ENCODE measurements around the gene RASSF9. TPM values are rescaled to one million over a fixed set of nuclear protein-coding genes. Genes with fewer than 3 reads are reported as not detected.

RASSF9 gene
- total and polyA plus RNA-seq, 2 experiments from 2014 or later, result 0.31 to 0.35 TPM

DNA sequence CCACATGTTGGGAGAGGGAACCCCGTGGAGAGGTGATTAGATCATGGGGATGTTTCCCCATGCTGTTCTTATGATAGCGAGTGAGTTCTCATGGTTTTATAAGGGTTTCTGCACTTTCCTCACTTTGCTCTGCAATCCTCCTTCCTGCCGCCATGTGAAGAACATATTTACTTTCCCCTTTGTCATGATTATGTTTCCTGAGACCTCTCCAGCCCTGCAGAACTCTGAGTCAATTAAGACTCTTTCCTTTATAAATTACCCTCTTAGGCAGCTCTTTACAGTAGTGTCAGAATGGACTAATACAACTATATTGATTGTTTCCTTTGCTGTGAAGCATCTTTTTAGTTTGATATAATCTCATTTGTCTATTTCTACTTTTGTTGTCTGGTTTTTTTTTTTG lies 13.1 kb upstream of the RASSF9 start (continued):
- TF ChIP-seq REST (IDR thresholded peaks at IDR 0.05; ENCODE audit: unreplicated experiment) (no peak), CREB1 (CRISPR knock-in tag; IDR thresholded peaks at IDR 0.05; ENCODE audit: low read depth) (no peak), ZNF331 (CRISPR knock-in tag; IDR thresholded peaks at IDR 0.05; ENCODE audit: low read depth) (no peak), ZNF114 (CRISPR knock-in tag; IDR thresholded peaks at IDR 0.05) (no peak), CTCF (conservative IDR thresholded peaks at IDR 0.05; ENCODE audit: low read depth in 2 of 2) (no peak)

DNA sequence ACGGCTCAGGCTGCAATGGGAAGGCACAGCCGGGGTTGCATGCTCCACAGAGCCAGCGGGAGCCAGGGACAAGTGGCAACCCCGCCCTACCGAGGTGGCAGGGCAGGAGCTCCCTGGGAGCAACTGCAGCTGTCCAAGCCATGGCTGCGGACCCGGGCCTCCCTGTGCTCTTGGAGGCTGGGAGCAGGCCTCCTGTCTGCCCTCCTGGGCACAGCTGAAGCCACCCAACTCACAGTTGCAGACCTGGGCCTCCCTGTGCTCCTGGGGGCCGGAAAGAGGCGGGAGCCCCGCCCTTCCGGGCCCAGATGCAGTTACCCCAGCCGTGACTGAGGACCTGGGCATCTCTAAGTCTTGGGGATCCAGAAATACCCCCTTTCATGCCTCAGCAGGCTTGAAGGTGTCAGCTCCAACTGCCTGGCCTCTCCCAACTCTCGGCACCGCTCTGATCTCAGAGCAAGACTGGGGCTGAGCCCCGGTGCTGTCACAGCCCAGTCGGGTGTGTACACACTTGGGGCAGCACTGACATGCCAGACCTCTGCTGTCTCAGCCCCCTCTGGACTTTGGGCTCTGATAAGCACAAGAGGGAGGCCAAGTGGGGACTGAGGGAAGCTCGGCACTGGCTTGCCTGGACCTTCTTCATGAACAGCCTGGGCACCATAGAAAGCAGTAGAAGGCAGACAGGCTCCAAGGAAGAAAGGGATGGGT lies 7.5 kb upstream of the RASSF9 start:
- ATAC-seq, result no peak
- TF ChIP-seq ZNF331 (CRISPR knock-in tag; IDR thresholded peaks at IDR 0.05; ENCODE audit: low read depth) (no peak), JUNB (IDR thresholded peaks at IDR 0.05; ENCODE audit: unreplicated experiment) (no peak), NANOG (IDR thresholded peaks at IDR 0.05; ENCODE audit: borderline replicate concordance) (no peak), CTCF (conservative IDR thresholded peaks at IDR 0.05; ENCODE audit: low read depth in 2 of 2) (no peak)
- TF ChIP-seq, protein P1, sequence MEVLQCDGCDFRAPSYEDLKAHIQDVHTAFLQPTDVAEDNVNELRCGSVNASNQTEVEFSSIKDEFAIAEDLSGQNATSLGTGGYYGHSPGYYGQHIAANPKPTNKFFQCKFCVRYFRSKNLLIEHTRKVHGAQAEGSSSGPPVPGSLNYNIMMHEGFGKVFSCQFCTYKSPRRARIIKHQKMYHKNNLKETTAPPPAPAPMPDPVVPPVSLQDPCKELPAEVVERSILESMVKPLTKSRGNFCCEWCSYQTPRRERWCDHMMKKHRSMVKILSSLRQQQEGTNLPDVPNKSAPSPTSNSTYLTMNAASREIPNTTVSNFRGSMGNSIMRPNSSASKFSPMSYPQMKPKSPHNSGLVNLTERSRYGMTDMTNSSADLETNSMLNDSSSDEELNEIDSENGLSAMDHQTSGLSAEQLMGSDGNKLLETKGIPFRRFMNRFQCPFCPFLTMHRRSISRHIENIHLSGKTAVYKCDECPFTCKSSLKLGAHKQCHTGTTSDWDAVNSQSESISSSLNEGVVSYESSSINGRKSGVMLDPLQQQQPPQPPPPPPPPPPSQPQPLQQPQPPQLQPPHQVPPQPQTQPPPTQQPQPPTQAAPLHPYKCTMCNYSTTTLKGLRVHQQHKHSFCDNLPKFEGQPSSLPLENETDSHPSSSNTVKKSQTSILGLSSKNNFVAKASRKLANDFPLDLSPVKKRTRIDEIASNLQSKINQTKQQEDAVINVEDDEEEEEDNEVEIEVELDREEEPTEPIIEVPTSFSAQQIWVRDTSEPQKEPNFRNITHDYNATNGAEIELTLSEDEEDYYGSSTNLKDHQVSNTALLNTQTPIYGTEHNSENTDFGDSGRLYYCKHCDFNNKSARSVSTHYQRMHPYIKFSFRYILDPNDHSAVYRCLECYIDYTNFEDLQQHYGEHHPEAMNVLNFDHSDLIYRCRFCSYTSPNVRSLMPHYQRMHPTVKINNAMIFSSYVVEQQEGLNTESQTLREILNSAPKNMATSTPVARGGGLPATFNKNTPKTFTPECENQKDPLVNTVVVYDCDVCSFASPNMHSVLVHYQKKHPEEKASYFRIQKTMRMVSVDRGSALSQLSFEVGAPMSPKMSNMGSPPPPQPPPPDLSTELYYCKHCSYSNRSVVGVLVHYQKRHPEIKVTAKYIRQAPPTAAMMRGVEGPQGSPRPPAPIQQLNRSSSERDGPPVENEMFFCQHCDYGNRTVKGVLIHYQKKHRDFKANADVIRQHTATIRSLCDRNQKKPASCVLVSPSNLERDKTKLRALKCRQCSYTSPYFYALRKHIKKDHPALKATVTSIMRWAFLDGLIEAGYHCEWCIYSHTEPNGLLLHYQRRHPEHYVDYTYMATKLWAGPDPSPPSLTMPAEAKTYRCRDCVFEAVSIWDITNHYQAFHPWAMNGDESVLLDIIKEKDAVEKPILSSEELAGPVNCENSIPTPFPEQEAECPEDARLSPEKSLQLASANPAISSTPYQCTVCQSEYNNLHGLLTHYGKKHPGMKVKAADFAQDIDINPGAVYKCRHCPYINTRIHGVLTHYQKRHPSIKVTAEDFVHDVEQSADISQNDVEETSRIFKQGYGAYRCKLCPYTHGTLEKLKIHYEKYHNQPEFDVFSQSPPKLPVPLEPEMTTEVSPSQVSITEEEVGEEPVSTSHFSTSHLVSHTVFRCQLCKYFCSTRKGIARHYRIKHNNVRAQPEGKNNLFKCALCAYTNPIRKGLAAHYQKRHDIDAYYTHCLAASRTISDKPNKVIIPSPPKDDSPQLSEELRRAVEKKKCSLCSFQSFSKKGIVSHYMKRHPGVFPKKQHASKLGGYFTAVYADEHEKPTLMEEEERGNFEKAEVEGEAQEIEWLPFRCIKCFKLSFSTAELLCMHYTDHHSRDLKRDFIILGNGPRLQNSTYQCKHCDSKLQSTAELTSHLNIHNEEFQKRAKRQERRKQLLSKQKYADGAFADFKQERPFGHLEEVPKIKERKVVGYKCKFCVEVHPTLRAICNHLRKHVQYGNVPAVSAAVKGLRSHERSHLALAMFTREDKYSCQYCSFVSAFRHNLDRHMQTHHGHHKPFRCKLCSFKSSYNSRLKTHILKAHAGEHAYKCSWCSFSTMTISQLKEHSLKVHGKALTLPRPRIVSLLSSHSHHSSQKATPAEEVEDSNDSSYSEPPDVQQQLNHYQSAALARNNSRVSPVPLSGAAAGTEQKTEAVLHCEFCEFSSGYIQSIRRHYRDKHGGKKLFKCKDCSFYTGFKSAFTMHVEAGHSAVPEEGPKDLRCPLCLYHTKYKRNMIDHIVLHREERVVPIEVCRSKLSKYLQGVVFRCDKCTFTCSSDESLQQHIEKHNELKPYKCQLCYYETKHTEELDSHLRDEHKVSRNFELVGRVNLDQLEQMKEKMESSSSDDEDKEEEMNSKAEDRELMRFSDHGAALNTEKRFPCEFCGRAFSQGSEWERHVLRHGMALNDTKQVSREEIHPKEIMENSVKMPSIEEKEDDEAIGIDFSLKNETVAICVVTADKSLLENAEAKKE (CRISPR knock-in tag; IDR thresholded peaks at IDR 0.05), result no peak

More for the DNA sequence above, 7.5 kb upstream of the RASSF9 start:
- Histone ChIP-seq H3K79me2 (replicated peaks; ENCODE audit: insufficient read depth) (no peaks in the 10 kb centered on the region), H3K27ac (ENCODE audit: low read depth) (no peak overlapping the region), H3K27me3 (ENCODE audit: insufficient read depth) (no peaks in the 10 kb centered on the region), H4K20me1 (replicated peaks; ENCODE audit: insufficient read depth) (no peaks in the 10 kb centered on the region), H3F3A (replicated peaks; ENCODE audit: low read depth) (no peaks in the 10 kb centered on the region), H3K4me2 (no peak overlapping the region), H3K4me1 (ENCODE audit: insufficient read depth) (peaks cover 25% of the 10 kb centered on the region), H3K36me3 (ENCODE audit: insufficient read depth) (no peaks in the 10 kb centered on the region), H3K4me3 (no peak overlapping the region), H3K9me2 (ENCODE audit: insufficient read depth) (no peaks in the 10 kb centered on the region), H2AFZ (no peak overlapping the region)
- Mint-ChIP-seq H3K4me1 (peaks cover 24% of the 10 kb centered on the region), H3K36me3 (ENCODE audit: low read depth) (no peaks in the 10 kb centered on the region), H3K27ac (no peak overlapping the region), H3K4me3 (no peak overlapping the region), H3K27me3 (ENCODE audit: insufficient read depth, low read depth, poor library complexity) (peaks cover 6% of the 10 kb centered on the region), H3K9me3 (no peaks in the 10 kb centered on the region)
- DNase-seq (ENCODE audit: low spot score), result no peak

Measured in GM23338 (cell line).